ENCODE results near the gene MALL.
"Not testable (repeated sequence)": the region's sequence is repeated elsewhere in the genome, so short reads cannot be mapped to it uniquely, and the experiment has no call there.

MALL gene

DNA sequence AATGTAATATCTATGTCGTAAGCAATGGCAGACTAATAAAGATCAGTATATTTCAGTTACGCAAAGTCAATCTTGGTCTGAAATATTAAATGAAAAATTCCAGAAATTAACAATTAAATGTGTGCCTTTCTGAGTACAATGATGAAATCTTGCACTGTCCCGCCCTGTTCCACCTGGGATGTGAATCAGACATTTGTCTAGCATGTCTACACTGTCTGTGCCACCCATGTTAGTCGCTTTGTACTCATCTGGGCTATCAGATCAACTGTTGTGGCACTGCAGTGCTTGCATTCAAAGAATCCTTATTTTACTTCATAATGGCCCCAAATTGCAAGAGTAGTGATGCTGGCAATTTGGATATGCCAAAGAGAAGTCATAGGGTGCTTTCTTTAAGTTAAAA is 25.5 kb downstream of the MALL start:
- H3K14ac ChIP-seq (ENCODE audit: low read length in 2 of 2); DNase-seq; H3K27ac ChIP-seq (ENCODE audit: low read length, poor library complexity, severe bottlenecking); H2BK120ac ChIP-seq (ENCODE audit: low read depth, low read length); H3K18ac ChIP-seq (ENCODE audit: low read depth in 1 of 2, low read length in 2 of 2); H3K23ac ChIP-seq (ENCODE audit: low read length in 2 of 2); H3K4ac ChIP-seq (ENCODE audit: low read depth in 1 of 2, low read length in 2 of 2); H3K4me2 ChIP-seq (ENCODE audit: low read length, poor library complexity, severe bottlenecking); H3K4me3 ChIP-seq (ENCODE audit: insufficient read depth in 1 of 2, low read depth in 1 of 2, low read length in 2 of 2); H4K91ac ChIP-seq (ENCODE audit: low read length); H3K9ac ChIP-seq (ENCODE audit: low read length); H3K4me1 ChIP-seq (ENCODE audit: control insufficient read depth, insufficient read depth, low read depth, low read length); H4K8ac ChIP-seq (ENCODE audit: low read length); H2AFZ ChIP-seq (ENCODE audit: low read depth, low read length); H2BK15ac ChIP-seq (ENCODE audit: low read depth, poor library complexity, severe bottlenecking); H2BK5ac ChIP-seq (ENCODE audit: low read depth, low read length, poor library complexity, severe bottlenecking); H3K27me3 ChIP-seq (ENCODE audit: control insufficient read depth in 1 of 2, insufficient read depth in 1 of 2, low read length in 2 of 2); H3K79me1 ChIP-seq (replicated peaks; ENCODE audit: low read length, poor library complexity, severe bottlenecking); H3K36me3 ChIP-seq (ENCODE audit: control insufficient read depth in 1 of 2, insufficient read depth in 2 of 2, low read depth in 1 of 2, low read length in 2 of 2); H2AK5ac ChIP-seq (ENCODE audit: low read length, severe bottlenecking); H3K9me3 ChIP-seq (ENCODE audit: control insufficient read depth, low read length); H2BK12ac ChIP-seq (ENCODE audit: low read length in 2 of 2): not testable (repeated sequence)
- no CpG with 5 or more reads among the region's 4 CpGs for whole genome bisulfite sequencing

DNA sequence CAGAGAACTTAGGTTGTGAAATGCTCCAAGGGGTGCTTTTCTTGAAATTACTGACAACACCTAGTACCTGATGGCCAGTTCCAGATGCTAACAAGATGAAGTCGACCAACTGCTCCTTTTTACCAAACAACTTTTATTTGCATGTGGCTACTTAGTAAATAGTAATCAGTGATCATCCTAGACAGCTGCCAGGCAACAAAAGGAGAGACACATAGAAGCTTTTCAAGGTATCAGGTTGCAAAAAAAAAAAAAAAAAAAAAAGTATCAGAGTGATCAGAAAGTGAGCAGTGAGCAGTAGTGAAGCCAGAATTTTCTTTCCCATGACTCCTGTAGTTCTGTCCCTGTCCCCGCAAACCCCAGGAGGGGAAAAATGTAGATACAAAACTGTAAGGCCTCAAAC is 31.9 kb downstream of the MALL start:
- H2BK12ac ChIP-seq (ENCODE audit: low read length in 2 of 2); H3K36me3 ChIP-seq (ENCODE audit: control insufficient read depth in 1 of 2, insufficient read depth in 2 of 2, low read depth in 1 of 2, low read length in 2 of 2); H2BK120ac ChIP-seq (ENCODE audit: low read depth, low read length); H2BK5ac ChIP-seq (ENCODE audit: low read depth, low read length, poor library complexity, severe bottlenecking); H3K9ac ChIP-seq (ENCODE audit: low read length); H3K23ac ChIP-seq (ENCODE audit: low read length in 2 of 2); H3K9me3 ChIP-seq (ENCODE audit: control insufficient read depth, low read length); H3K4me2 ChIP-seq (ENCODE audit: low read length, poor library complexity, severe bottlenecking); H3K4me3 ChIP-seq (ENCODE audit: insufficient read depth in 1 of 2, low read depth in 1 of 2, low read length in 2 of 2); H3K14ac ChIP-seq (ENCODE audit: low read length in 2 of 2); H3K79me1 ChIP-seq (replicated peaks; ENCODE audit: low read length, poor library complexity, severe bottlenecking); H2AK5ac ChIP-seq (ENCODE audit: low read length, severe bottlenecking); H4K8ac ChIP-seq (ENCODE audit: low read length); H3K18ac ChIP-seq (ENCODE audit: low read depth in 1 of 2, low read length in 2 of 2); H3K4ac ChIP-seq (ENCODE audit: low read depth in 1 of 2, low read length in 2 of 2); H3K27me3 ChIP-seq (ENCODE audit: control insufficient read depth in 1 of 2, insufficient read depth in 1 of 2, low read length in 2 of 2); DNase-seq; H4K91ac ChIP-seq (ENCODE audit: low read length); H2BK15ac ChIP-seq (ENCODE audit: low read depth, poor library complexity, severe bottlenecking); H2AFZ ChIP-seq (ENCODE audit: low read depth, low read length); H3K4me1 ChIP-seq (ENCODE audit: control insufficient read depth, insufficient read depth, low read depth, low read length); H3K27ac ChIP-seq (ENCODE audit: low read length, poor library complexity, severe bottlenecking): not testable (repeated sequence)
- no CpG with 5 or more reads among the region's 2 CpGs for WGBS

DNA sequence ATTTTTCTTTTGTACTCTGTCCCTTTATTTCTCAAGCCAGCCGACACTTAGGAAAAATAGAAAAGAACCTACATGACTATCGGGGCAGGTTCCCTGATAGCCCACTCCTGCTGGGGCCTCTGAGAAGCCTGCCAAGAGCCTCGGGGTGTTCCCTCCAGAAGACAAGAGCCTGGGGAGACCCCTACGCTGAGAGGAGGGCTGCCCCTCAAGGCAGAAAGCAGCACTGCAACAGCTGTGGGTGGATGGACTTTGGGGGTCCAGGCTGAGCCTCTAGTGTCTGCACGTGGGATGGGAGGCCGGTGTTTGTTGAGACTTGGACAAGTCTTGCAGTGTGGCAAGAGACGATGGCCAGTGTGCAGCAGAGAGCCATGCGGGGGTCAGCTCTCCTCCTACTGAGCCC is 32.5 kb downstream of the MALL start:
- H3K4me1 ChIP-seq (ENCODE audit: control insufficient read depth, insufficient read depth, low read depth, low read length); H4K8ac ChIP-seq (ENCODE audit: low read length); H3K18ac ChIP-seq (ENCODE audit: low read depth in 1 of 2, low read length in 2 of 2); H3K36me3 ChIP-seq (ENCODE audit: control insufficient read depth in 1 of 2, insufficient read depth in 2 of 2, low read depth in 1 of 2, low read length in 2 of 2); H3K79me1 ChIP-seq (replicated peaks; ENCODE audit: low read length, poor library complexity, severe bottlenecking); H3K14ac ChIP-seq (ENCODE audit: low read length in 2 of 2); H3K27me3 ChIP-seq (ENCODE audit: control insufficient read depth in 1 of 2, insufficient read depth in 1 of 2, low read length in 2 of 2); H3K9ac ChIP-seq (ENCODE audit: low read length); H3K9me3 ChIP-seq (ENCODE audit: control insufficient read depth, low read length); H3K23ac ChIP-seq (ENCODE audit: low read length in 2 of 2); DNase-seq; H3K27ac ChIP-seq (ENCODE audit: low read length, poor library complexity, severe bottlenecking); H2BK12ac ChIP-seq (ENCODE audit: low read length in 2 of 2); H3K4me3 ChIP-seq (ENCODE audit: insufficient read depth in 1 of 2, low read depth in 1 of 2, low read length in 2 of 2); H3K4me2 ChIP-seq (ENCODE audit: low read length, poor library complexity, severe bottlenecking); H2BK5ac ChIP-seq (ENCODE audit: low read depth, low read length, poor library complexity, severe bottlenecking); H2BK15ac ChIP-seq (ENCODE audit: low read depth, poor library complexity, severe bottlenecking); H2BK120ac ChIP-seq (ENCODE audit: low read depth, low read length); H3K4ac ChIP-seq (ENCODE audit: low read depth in 1 of 2, low read length in 2 of 2); H2AFZ ChIP-seq (ENCODE audit: low read depth, low read length); H4K91ac ChIP-seq (ENCODE audit: low read length); H2AK5ac ChIP-seq (ENCODE audit: low read length, severe bottlenecking): not testable (repeated sequence)
- no CpG with 5 or more reads among the region's 8 CpGs for WGBS

DNA sequence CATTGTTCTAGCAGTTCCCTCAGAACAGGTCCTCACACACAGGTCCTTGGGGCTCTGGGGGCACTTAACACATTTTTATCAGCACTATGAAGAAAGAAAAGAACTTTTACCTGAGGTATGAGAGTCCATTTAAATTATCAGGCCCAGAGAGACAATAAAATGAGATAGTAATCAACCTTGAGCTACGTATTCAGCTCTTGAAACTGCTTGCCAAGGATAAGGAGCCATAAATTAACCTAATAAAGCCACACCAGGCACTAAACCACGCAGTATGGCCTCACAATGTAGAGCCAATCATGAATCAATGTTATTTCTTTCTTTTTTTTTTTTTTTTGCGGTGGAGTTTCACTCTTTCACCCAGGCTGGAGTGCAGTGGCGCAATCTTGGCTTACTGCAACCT is 37.5 kb downstream of the MALL start:
- H3K14ac ChIP-seq (ENCODE audit: low read length in 2 of 2); H2BK5ac ChIP-seq (ENCODE audit: low read depth, low read length, poor library complexity, severe bottlenecking); H2AK5ac ChIP-seq (ENCODE audit: low read length, severe bottlenecking); H4K91ac ChIP-seq (ENCODE audit: low read length); H2AFZ ChIP-seq (ENCODE audit: low read depth, low read length); H3K18ac ChIP-seq (ENCODE audit: low read depth in 1 of 2, low read length in 2 of 2); H3K36me3 ChIP-seq (ENCODE audit: control insufficient read depth in 1 of 2, insufficient read depth in 2 of 2, low read depth in 1 of 2, low read length in 2 of 2); H3K9ac ChIP-seq (ENCODE audit: low read length); H3K27ac ChIP-seq (ENCODE audit: low read length, poor library complexity, severe bottlenecking); H3K9me3 ChIP-seq (ENCODE audit: control insufficient read depth, low read length); H3K79me1 ChIP-seq (replicated peaks; ENCODE audit: low read length, poor library complexity, severe bottlenecking); H3K4ac ChIP-seq (ENCODE audit: low read depth in 1 of 2, low read length in 2 of 2); H3K4me2 ChIP-seq (ENCODE audit: low read length, poor library complexity, severe bottlenecking); H4K8ac ChIP-seq (ENCODE audit: low read length); H3K4me3 ChIP-seq (ENCODE audit: insufficient read depth in 1 of 2, low read depth in 1 of 2, low read length in 2 of 2); H3K23ac ChIP-seq (ENCODE audit: low read length in 2 of 2); H2BK120ac ChIP-seq (ENCODE audit: low read depth, low read length); DNase-seq; H2BK15ac ChIP-seq (ENCODE audit: low read depth, poor library complexity, severe bottlenecking); H3K27me3 ChIP-seq (ENCODE audit: control insufficient read depth in 1 of 2, insufficient read depth in 1 of 2, low read length in 2 of 2); H2BK12ac ChIP-seq (ENCODE audit: low read length in 2 of 2); H3K4me1 ChIP-seq (ENCODE audit: control insufficient read depth, insufficient read depth, low read depth, low read length): not testable (repeated sequence)
- no CpG with 5 or more reads among the region's 4 CpGs for WGBS
